Measurements from ENCODE around the gene CHPF2.

CHPF2 gene

DNA sequence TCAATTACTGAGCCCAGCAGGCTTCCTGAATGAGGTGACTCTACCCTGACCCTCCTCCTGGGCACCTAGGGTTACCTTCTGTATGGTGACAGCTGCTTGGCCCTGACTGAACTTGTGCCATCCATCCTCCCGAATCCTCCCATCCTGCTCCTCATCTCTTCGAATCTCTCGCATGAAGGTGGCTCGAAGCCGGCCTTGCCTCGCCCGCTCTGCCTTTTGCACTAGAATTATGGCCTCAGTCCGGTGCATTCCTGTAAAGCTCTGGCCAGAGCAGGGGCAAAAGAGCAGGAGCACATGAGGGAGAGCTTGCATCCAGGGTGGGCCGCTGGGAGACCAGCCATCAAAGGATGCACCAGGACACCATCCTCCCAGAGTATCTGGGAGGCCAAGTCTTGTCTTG is 29.4 kb upstream of the CHPF2 start:
- Histone ChIP-seq H3K9ac (ENCODE audit: low read depth, low read length) (no peak overlapping the region), H3K4me3 (ENCODE audit: low read depth in 1 of 2, low read length in 2 of 2) (no peak overlapping the region), H3K36me3 (ENCODE audit: insufficient read depth, low read length) (no peaks in the 10 kb centered on the region), H3K9me3 (ENCODE audit: insufficient read depth, low read length, severe bottlenecking) (no peaks in the 10 kb centered on the region), H4K20me1 (ENCODE audit: insufficient read depth, low read length) (peaks cover 5% of the 10 kb centered on the region; the same call in 1 of the 2 replicates), H3K27ac (ENCODE audit: low read length) (no peak overlapping the region), H3K27me3 (ENCODE audit: insufficient read depth, low read length, poor library complexity) (peaks cover 28% of the 10 kb centered on the region), H3K79me2 (ENCODE audit: insufficient read depth, low read length) (no peaks in the 10 kb centered on the region), H3K4me1 (ENCODE audit: insufficient read depth, low read length) (no peaks in the 10 kb centered on the region), H2AFZ (ENCODE audit: low read depth, low read length) (no peak overlapping the region), H3K4me2 (ENCODE audit: insufficient read depth, low read length) (no peak overlapping the region)
- ATAC-seq (ENCODE audit: insufficient read depth, low read depth): no peak
- DNase-seq: no peak
- no peak for TF ChIP-seq EZH2 (IDR thresholded peaks at IDR 0.05; ENCODE audit: borderline replicate concordance, low read depth, low read length, severe bottlenecking)
- TF ChIP-seq, protein P1, sequence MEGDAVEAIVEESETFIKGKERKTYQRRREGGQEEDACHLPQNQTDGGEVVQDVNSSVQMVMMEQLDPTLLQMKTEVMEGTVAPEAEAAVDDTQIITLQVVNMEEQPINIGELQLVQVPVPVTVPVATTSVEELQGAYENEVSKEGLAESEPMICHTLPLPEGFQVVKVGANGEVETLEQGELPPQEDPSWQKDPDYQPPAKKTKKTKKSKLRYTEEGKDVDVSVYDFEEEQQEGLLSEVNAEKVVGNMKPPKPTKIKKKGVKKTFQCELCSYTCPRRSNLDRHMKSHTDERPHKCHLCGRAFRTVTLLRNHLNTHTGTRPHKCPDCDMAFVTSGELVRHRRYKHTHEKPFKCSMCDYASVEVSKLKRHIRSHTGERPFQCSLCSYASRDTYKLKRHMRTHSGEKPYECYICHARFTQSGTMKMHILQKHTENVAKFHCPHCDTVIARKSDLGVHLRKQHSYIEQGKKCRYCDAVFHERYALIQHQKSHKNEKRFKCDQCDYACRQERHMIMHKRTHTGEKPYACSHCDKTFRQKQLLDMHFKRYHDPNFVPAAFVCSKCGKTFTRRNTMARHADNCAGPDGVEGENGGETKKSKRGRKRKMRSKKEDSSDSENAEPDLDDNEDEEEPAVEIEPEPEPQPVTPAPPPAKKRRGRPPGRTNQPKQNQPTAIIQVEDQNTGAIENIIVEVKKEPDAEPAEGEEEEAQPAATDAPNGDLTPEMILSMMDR (IDR thresholded peaks at IDR 0.05; ENCODE audit: borderline replicate concordance, extremely low read depth, low read length, poor library complexity, severe bottlenecking): no peak

GRCh38 chr7:151204383-151205032 is 27.8 kb upstream of the CHPF2 start:
- H3K4me2 ChIP-seq (ENCODE audit: insufficient read depth, low read length): no peak overlapping the region
- H3K36me3 ChIP-seq (ENCODE audit: insufficient read depth, low read length): no peaks in the 10 kb centered on the region
- ATAC-seq (ENCODE audit: insufficient read depth, low read depth) (no peak), DNase-seq (no peak)
- no peak overlapping the region for H3K4me3 ChIP-seq (ENCODE audit: low read depth in 1 of 2, low read length in 2 of 2)
- no peak overlapping the region for H3K9ac ChIP-seq (ENCODE audit: low read depth, low read length)
- H3K27ac ChIP-seq (ENCODE audit: low read length): no peak overlapping the region
- TF ChIP-seq, protein P1 (IDR thresholded peaks at IDR 0.05; ENCODE audit: borderline replicate concordance, extremely low read depth, low read length, poor library complexity, severe bottlenecking): no peak
- no peak for TF ChIP-seq EZH2 (IDR thresholded peaks at IDR 0.05; ENCODE audit: borderline replicate concordance, low read depth, low read length, severe bottlenecking)
- no peaks in the 10 kb centered on the region for H3K4me1 ChIP-seq (ENCODE audit: insufficient read depth, low read length)
- H3K27me3 ChIP-seq (ENCODE audit: insufficient read depth, low read length, poor library complexity): peaks cover 22% of the 10 kb centered on the region
- H3K9me3 ChIP-seq (ENCODE audit: insufficient read depth, low read length, severe bottlenecking): no peaks in the 10 kb centered on the region
- H2AFZ ChIP-seq (ENCODE audit: low read depth, low read length): no peak overlapping the region
- 0 out of 2 replicates have a peak, but pooled peaks cover 5% of the 10 kb centered on the region for H4K20me1 ChIP-seq (ENCODE audit: insufficient read depth, low read length)
- no peaks in the 10 kb centered on the region for H3K79me2 ChIP-seq (ENCODE audit: insufficient read depth, low read length)

GRCh38 chr7:151205730-151206129 is 26.6 kb upstream of the CHPF2 start:
- no peaks in the 10 kb centered on the region for H3K9me3 ChIP-seq (ENCODE audit: insufficient read depth, low read length, severe bottlenecking)
- no peak overlapping the region for H3K27ac ChIP-seq (ENCODE audit: low read length)
- peaks cover 19% of the 10 kb centered on the region for H3K27me3 ChIP-seq (ENCODE audit: insufficient read depth, low read length, poor library complexity)
- no peak overlapping the region for H3K4me2 ChIP-seq (ENCODE audit: insufficient read depth, low read length)
- ATAC-seq (ENCODE audit: insufficient read depth, low read depth) (no peak), DNase-seq (no peak)
- peaks cover 8% of the 10 kb centered on the region; the same call in 1 of the 2 replicates for H4K20me1 ChIP-seq (ENCODE audit: insufficient read depth, low read length)
- TF ChIP-seq EZH2 (IDR thresholded peaks at IDR 0.05; ENCODE audit: borderline replicate concordance, low read depth, low read length, severe bottlenecking): no peak
- TF ChIP-seq, protein P1 (IDR thresholded peaks at IDR 0.05; ENCODE audit: borderline replicate concordance, extremely low read depth, low read length, poor library complexity, severe bottlenecking): no peak
- no peak overlapping the region for H2AFZ ChIP-seq (ENCODE audit: low read depth, low read length)
- H3K9ac ChIP-seq (ENCODE audit: low read depth, low read length): no peak overlapping the region
- no peaks in the 10 kb centered on the region for H3K79me2 ChIP-seq (ENCODE audit: insufficient read depth, low read length)
- no peaks in the 10 kb centered on the region for H3K4me1 ChIP-seq (ENCODE audit: insufficient read depth, low read length)
- H3K36me3 ChIP-seq (ENCODE audit: insufficient read depth, low read length): no peaks in the 10 kb centered on the region
- H3K4me3 ChIP-seq (ENCODE audit: low read depth in 1 of 2, low read length in 2 of 2): no peak overlapping the region

Measured in DND-41 (cell line).